GM12892 (cell line): ENCODE results near the gene OCA2.

Experiments
- POLR2A ChIP-seq: IDR thresholded peaks from 2 replicates; pipeline ENCODE4 v1.6.1; 2011; ENCODE audit warnings: low read depth, low read length, control low read depth
- POLR2AphosphoS5 ChIP-seq: IDR thresholded peaks from 2 replicates; pipeline ENCODE4 v1.6.1; 2011; ENCODE audit warnings: low read depth, low read length, control low read depth
- TAF1 ChIP-seq: IDR thresholded peaks from 2 replicates; pipeline ENCODE4 v1.6.1; 2011; ENCODE audit warnings: low read depth, mild to moderate bottlenecking, control low read depth, low read length, borderline replicate concordance

DNA sequence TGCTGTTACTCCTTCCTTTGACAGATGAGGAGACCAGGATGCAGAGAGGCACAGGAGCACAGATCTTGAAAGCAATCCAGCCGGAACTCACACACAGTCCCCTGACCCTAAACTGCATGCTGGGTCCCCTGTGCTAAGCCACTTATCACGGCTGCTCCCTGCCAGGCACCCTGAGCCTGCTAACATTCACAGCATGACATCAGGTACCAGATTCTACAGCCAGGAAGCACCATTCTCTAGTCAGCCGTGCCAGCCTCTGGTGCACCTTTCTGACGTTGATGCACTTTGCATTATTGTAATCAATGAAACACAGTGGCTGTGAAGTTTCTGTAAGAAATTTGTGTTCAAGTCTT, 247.3 kb downstream of the OCA2 start:
- no peak for TF ChIP-seq POLR2A
- TF ChIP-seq TAF1, result no peak
- TF ChIP-seq POLR2AphosphoS5, result no peak
